A549 treated with RU486 at 1 μM for 4 hours (cell line): ENCODE measurements around the gene SATB1. TPM values are rescaled to one million over a fixed set of nuclear protein-coding genes. Genes with fewer than 3 reads are reported as not detected.

ENCODE experiments used
- total RNA-seq: library from RNA; stranded (reverse); fragments of 200-300 nt; extraction: Qiagen RNA extraction; gene quantifications from 5 replicates; pipeline ENCODE4 v1.2.3, GENCODE V29; 2022; ENCODE audit warnings: low read depth

The SATB1 gene
- total RNA-seq, result 0.09 to 0.14 TPM in 2 of 5 replicates, not detected in the others

GRCh38 chr3:18424729-18425640 is at the start of gene SATB1:
Gene SATB1 (minus strand): TSS chr3:18425339. CDS start chr3:18420967, 4,372 bp downstream.

